Measurements from ENCODE around the gene EYA2. TPM values are rescaled to one million over a fixed set of nuclear protein-coding genes. Genes with fewer than 3 reads are reported as not detected.

Gene EYA2
- total RNA-seq, 1 experiment from 2014 or later = 0.33 TPM

- DNase-seq = peak; percentile 77
- TF ChIP-seq, protein P1, sequence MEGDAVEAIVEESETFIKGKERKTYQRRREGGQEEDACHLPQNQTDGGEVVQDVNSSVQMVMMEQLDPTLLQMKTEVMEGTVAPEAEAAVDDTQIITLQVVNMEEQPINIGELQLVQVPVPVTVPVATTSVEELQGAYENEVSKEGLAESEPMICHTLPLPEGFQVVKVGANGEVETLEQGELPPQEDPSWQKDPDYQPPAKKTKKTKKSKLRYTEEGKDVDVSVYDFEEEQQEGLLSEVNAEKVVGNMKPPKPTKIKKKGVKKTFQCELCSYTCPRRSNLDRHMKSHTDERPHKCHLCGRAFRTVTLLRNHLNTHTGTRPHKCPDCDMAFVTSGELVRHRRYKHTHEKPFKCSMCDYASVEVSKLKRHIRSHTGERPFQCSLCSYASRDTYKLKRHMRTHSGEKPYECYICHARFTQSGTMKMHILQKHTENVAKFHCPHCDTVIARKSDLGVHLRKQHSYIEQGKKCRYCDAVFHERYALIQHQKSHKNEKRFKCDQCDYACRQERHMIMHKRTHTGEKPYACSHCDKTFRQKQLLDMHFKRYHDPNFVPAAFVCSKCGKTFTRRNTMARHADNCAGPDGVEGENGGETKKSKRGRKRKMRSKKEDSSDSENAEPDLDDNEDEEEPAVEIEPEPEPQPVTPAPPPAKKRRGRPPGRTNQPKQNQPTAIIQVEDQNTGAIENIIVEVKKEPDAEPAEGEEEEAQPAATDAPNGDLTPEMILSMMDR (conservative IDR thresholded peaks at IDR 0.05; ENCODE audit: low read depth, low read length) = no peak
- TF ChIP-seq EZH2phosphoT487 (IDR thresholded peaks at IDR 0.05; ENCODE audit: borderline replicate concordance, low read length) (no peak), EZH2 (IDR thresholded peaks at IDR 0.05; ENCODE audit: low read length, unreplicated experiment) (no peak)
- H3K27me3 ChIP-seq (ENCODE audit: low read length) = no peaks in the 10 kb centered on the region
- H3F3A ChIP-seq (ENCODE audit: low read length, unreplicated experiment) = no peaks in the 10 kb centered on the region
- H3K9me3 ChIP-seq (ENCODE audit: low read length) = no peaks in the 10 kb centered on the region
- POLR2A ChIA-PET (ENCODE audit: unreplicated experiment) = no interaction called here
- peak overlapping the region; percentile 48 for H3K4me2 ChIP-seq (ENCODE audit: low read length)
- CTCF ChIA-PET = no interaction called here
- no peaks in the 10 kb centered on the region for H3K36me3 ChIP-seq (ENCODE audit: low read depth, low read length)
- no peak overlapping the region; the same call in 1 of the 2 replicates for H2AFZ ChIP-seq (ENCODE audit: low read length)
- intact Hi-C loops (cut with micrococcal nuclease) = no loop called here
- no peak overlapping the region for H3K27ac ChIP-seq (ENCODE audit: low read length)
- H4K20me1 ChIP-seq (ENCODE audit: low read length) = no peaks in the 10 kb centered on the region
- peaks cover 42% of the 10 kb centered on the region for H3K4me1 ChIP-seq (ENCODE audit: insufficient read depth, low read length)
- no peaks in the 10 kb centered on the region for H3K9me2 ChIP-seq (replicated peaks; ENCODE audit: low read length)
- H3K79me2 ChIP-seq (ENCODE audit: low read length) = no peaks in the 10 kb centered on the region
- no peak overlapping the region for H3K4me3 ChIP-seq (ENCODE audit: low read length)
- H3K9ac ChIP-seq (ENCODE audit: low read length) = no peak overlapping the region
- BruUV-seq (replicated peaks) = no TSS peak
- ATAC-seq = peak; percentile 80
These were observed 247.5 kb downstream of the EYA2 start for GRCh38 chr20:47141941-47142773.

GRCh38 chr20:47142774-47143170, 248.1 kb downstream of the EYA2 start:
- no peaks in the 10 kb centered on the region for H3K36me3 ChIP-seq (ENCODE audit: low read depth, low read length)
- ChIA-PET POLR2A (ENCODE audit: unreplicated experiment) (no interaction called here), CTCF (interaction anchor here (0.6 kb wide), 1 partner anchor 385 kb away, joined by 7 read pairs; no protein-coding TSS in a partner anchor)
- no TSS peak for BruUV-seq (replicated peaks)
- H3K27ac ChIP-seq (ENCODE audit: low read length) = no peak overlapping the region
- no peak for ATAC-seq
- no peaks in the 10 kb centered on the region for H3K79me2 ChIP-seq (ENCODE audit: low read length)
- H3K9me2 ChIP-seq (replicated peaks; ENCODE audit: low read length) = no peaks in the 10 kb centered on the region
- H2AFZ ChIP-seq (ENCODE audit: low read length) = no peak overlapping the region; the same call in 1 of the 2 replicates
- no peak overlapping the region for H3K9ac ChIP-seq (ENCODE audit: low read length)
- H3K27me3 ChIP-seq (ENCODE audit: low read length) = no peaks in the 10 kb centered on the region
- no peaks in the 10 kb centered on the region for H4K20me1 ChIP-seq (ENCODE audit: low read length)
- no peak for DNase-seq
- intact Hi-C loops (cut with micrococcal nuclease) = no loop called here
- no peak overlapping the region for H3K4me3 ChIP-seq (ENCODE audit: low read length)
- H3K4me1 ChIP-seq (ENCODE audit: insufficient read depth, low read length) = peaks cover 45% of the 10 kb centered on the region
- no peak overlapping the region for H3K4me2 ChIP-seq (ENCODE audit: low read length)
- TF ChIP-seq EZH2phosphoT487 (IDR thresholded peaks at IDR 0.05; ENCODE audit: borderline replicate concordance, low read length) (no peak), EZH2 (IDR thresholded peaks at IDR 0.05; ENCODE audit: low read length, unreplicated experiment) (no peak)
- TF ChIP-seq, protein P1 (conservative IDR thresholded peaks at IDR 0.05; ENCODE audit: low read depth, low read length) = no peak
- no peaks in the 10 kb centered on the region for H3K9me3 ChIP-seq (ENCODE audit: low read length)
- no peaks in the 10 kb centered on the region for H3F3A ChIP-seq (ENCODE audit: low read length, unreplicated experiment)

- Histone ChIP-seq H3K79me2 (ENCODE audit: low read length) (no peaks in the 10 kb centered on the region), H4K20me1 (ENCODE audit: low read length) (no peaks in the 10 kb centered on the region), H3K36me3 (ENCODE audit: low read depth, low read length) (no peaks in the 10 kb centered on the region), H3K9me3 (ENCODE audit: low read length) (no peaks in the 10 kb centered on the region), H3K9me2 (replicated peaks; ENCODE audit: low read length) (no peaks in the 10 kb centered on the region), H3K4me3 (ENCODE audit: low read length) (no peak overlapping the region), H3K4me2 (ENCODE audit: low read length) (no peak overlapping the region), H3K9ac (ENCODE audit: low read length) (no peak overlapping the region), H3K27me3 (ENCODE audit: low read length) (no peaks in the 10 kb centered on the region), H3K4me1 (ENCODE audit: insufficient read depth, low read length) (peaks cover 45% of the 10 kb centered on the region), H3K27ac (ENCODE audit: low read length) (no peak overlapping the region), H2AFZ (ENCODE audit: low read length) (no peak overlapping the region), H3F3A (ENCODE audit: low read length, unreplicated experiment) (no peaks in the 10 kb centered on the region)
- intact Hi-C loops (cut with micrococcal nuclease) = no loop called here
- ChIA-PET CTCF (interaction anchor here (0.6 kb wide), 1 partner anchor 386 kb away, joined by 7 read pairs; no protein-coding TSS in a partner anchor), POLR2A (ENCODE audit: unreplicated experiment) (no interaction called here)
- BruUV-seq (replicated peaks) = no TSS peak
- ATAC-seq = no peak
- TF ChIP-seq, protein P1 (conservative IDR thresholded peaks at IDR 0.05; ENCODE audit: low read depth, low read length) = no peak
- TF ChIP-seq EZH2 (IDR thresholded peaks at IDR 0.05; ENCODE audit: low read length, unreplicated experiment) (no peak), EZH2phosphoT487 (IDR thresholded peaks at IDR 0.05; ENCODE audit: borderline replicate concordance, low read length) (no peak)
- no peak for DNase-seq
These were observed 249.0 kb downstream of the EYA2 start for GRCh38 chr20:47143657-47144056.
